K562 (cell line): Measurements from ENCODE around the gene CPS1.

Experiments
- CHD1 ChIP-seq: fragments of 200-600 bp; sonication (generic); IDR thresholded peaks from one replicate; pipeline ENCODE4 v1.6.1; 2012; ENCODE audit warnings: mild to moderate bottlenecking, moderate library complexity, low read length, inconsistent platforms
- FOXK1 ChIP-seq: sonication (generic); formaldehyde crosslinking; IDR thresholded peaks from 2 replicates; pipeline ENCODE4 v1.8.0; 2022; ENCODE audit warnings: missing genetic modification reagents, mild to moderate bottlenecking, borderline replicate concordance
- MAX ChIP-seq: sonication (generic); formaldehyde crosslinking; IDR thresholded peaks from 2 replicates; pipeline ENCODE4 v1.9.0; 2022; ENCODE audit warnings: mild to moderate bottlenecking, missing genetic modification reagents
- NFIC ChIP-seq: fragments of 450-650 bp; IDR thresholded peaks from 2 replicates; pipeline ENCODE4 v1.6.1; 2017; ENCODE audit warnings: mild to moderate bottlenecking, inconsistent platforms
- POLR2A ChIP-seq: fragments of 450-650 bp; conservative IDR thresholded peaks from 2 replicates; pipeline ENCODE4 v1.6.1; 2016
- SIX5 ChIP-seq, 2 experiments: IDR thresholded peaks; 2 replicates each; pipeline ENCODE4 v1.6.1; 2011; ENCODE audit warnings: low read length in 2 of 2, borderline replicate concordance in 1 of 2, low read depth in 1 of 2, mild to moderate bottlenecking in 1 of 2, moderate library complexity in 1 of 2; ENCODE audit not compliant: insufficient read depth in 1 of 2
- SRF ChIP-seq, 2 experiments: fragments of 250-450, 450-650 bp in 1 of 2; sonication (Bioruptor Pico) in 1 of 2; sonication (generic) in 1 of 2; formaldehyde crosslinking; IDR thresholded peaks; 2 replicates each; pipeline versions ENCODE4 v1.5.0 to v1.5.1; 2020 to 2022; ENCODE audit warnings: mild to moderate bottlenecking in 1 of 2, missing genetic modification reagents in 1 of 2
- TARDBP ChIP-seq: fragments of 450-650 bp; IDR thresholded peaks from 2 replicates; pipeline ENCODE4 v1.6.1; 2016
- ZNF146 ChIP-seq: IDR thresholded peaks from one replicate; pipeline ENCODE4 v1.6.1; 2018; ENCODE audit warnings: missing compliant biosample characterization; ENCODE audit not compliant: unreplicated experiment
- ZNF512 ChIP-seq: IDR thresholded peaks from 2 replicates; pipeline ENCODE4 v1.6.1; 2016; ENCODE audit warnings: missing genetic modification characterization, missing compliant biosample characterization
- TF ChIP-seq, protein P1 (sequence below), 3 experiments: IDR thresholded peaks in 2 of 3; conservative IDR thresholded peaks in 1 of 3; 2 replicates each; pipeline ENCODE4 v1.5.1; 2011 to 2012; ENCODE audit warnings: low read length in 3 of 3, mild to moderate bottlenecking in 3 of 3, control low read depth in 2 of 3, improper control_type of control experiment in 1 of 3, inconsistent platforms in 1 of 3, low read depth in 1 of 3, mixed read lengths in 1 of 3, moderate library complexity in 1 of 3; ENCODE audit not compliant: insufficient read depth in 2 of 3

GRCh38 chr2:210676067-210676466 lies 119.7 kb downstream of the CPS1 start:
- TF ChIP-seq NFIC (no peak), SIX5 (IDR thresholded peaks at IDR 0.05; ENCODE audit: borderline replicate concordance in 1 of 2, insufficient read depth in 1 of 2, low read depth in 1 of 2, low read length in 2 of 2) (no peak), CHD1 (no peak), MAX (no peak), FOXK1 (CRISPR knock-in tag) (no peak), ZNF512 (tag) (no peak), ZNF146 (CRISPR knock-in tag) (no peak), POLR2A (no peak), SRF (CRISPR knock-in tag; IDR thresholded peaks at IDR 0.05) (no peak), TARDBP (no peak)
- TF ChIP-seq, protein P1, sequence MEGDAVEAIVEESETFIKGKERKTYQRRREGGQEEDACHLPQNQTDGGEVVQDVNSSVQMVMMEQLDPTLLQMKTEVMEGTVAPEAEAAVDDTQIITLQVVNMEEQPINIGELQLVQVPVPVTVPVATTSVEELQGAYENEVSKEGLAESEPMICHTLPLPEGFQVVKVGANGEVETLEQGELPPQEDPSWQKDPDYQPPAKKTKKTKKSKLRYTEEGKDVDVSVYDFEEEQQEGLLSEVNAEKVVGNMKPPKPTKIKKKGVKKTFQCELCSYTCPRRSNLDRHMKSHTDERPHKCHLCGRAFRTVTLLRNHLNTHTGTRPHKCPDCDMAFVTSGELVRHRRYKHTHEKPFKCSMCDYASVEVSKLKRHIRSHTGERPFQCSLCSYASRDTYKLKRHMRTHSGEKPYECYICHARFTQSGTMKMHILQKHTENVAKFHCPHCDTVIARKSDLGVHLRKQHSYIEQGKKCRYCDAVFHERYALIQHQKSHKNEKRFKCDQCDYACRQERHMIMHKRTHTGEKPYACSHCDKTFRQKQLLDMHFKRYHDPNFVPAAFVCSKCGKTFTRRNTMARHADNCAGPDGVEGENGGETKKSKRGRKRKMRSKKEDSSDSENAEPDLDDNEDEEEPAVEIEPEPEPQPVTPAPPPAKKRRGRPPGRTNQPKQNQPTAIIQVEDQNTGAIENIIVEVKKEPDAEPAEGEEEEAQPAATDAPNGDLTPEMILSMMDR (IDR thresholded peaks at IDR 0.05 in 2 of 3, conservative IDR thresholded peaks at IDR 0.05 in 1 of 3; ENCODE audit: insufficient read depth in 2 of 3, low read depth in 1 of 3, low read length in 3 of 3): no peak
